Measurements from ENCODE around the gene CARNS1. TPM values are rescaled to one million over a fixed set of nuclear protein-coding genes. Genes with fewer than 3 reads are reported as not detected.

CARNS1 gene
- polyA plus RNA-seq, 1 of the 3 experiments (the other 2 are of a cell fraction) = 0.23 TPM

GRCh38 chr11:67416416-67417335 is 1.2 kb downstream of the CARNS1 start:
- Histone ChIP-seq H3K4me1 (ENCODE audit: control insufficient read depth in 1 of 2, insufficient read depth in 2 of 2, low read depth in 1 of 2, low read length in 1 of 2) (peaks cover 8 to 9% of the 10 kb centered on the region in 2 experiments; a peak in 2 of 4 replicates), H3K27ac (ENCODE audit: low read depth in 2 of 2, low read length in 1 of 2) (no peak overlapping the region), H3K4me3 (ENCODE audit: low read depth in 2 of 2, low read length in 1 of 2) (no peak overlapping the region), H3F3A (replicated peaks; ENCODE audit: insufficient read depth) (no peaks in the 10 kb centered on the region), H3K9me2 (no peaks in the 10 kb centered on the region), H2AFZ (ENCODE audit: low read depth) (no peak overlapping the region), H3K79me2 (ENCODE audit: insufficient read depth) (no peaks in the 10 kb centered on the region), H3K9ac (no peak overlapping the region), H3K9me3 (no peaks in the 10 kb centered on the region), H3K27me3 (ENCODE audit: insufficient read depth) (no peaks in the 10 kb centered on the region), H3K4me2 (no peak overlapping the region), H3K36me3 (replicated peaks in 1 of 2; ENCODE audit: control insufficient read depth in 1 of 2, insufficient read depth in 2 of 2, low read length in 1 of 2) (no peaks in the 10 kb centered on the region), H4K20me1 (ENCODE audit: insufficient read depth) (no peaks in the 10 kb centered on the region)
- CTCF ChIA-PET = interaction anchor here (1.7 kb wide), 1 partner anchor 15 kb away, joined by 4 read pairs; the partner anchor contains the start of gene PPP1CA
- no peak for TF ChIP-seq POLR2AphosphoS5 (IDR thresholded peaks at IDR 0.05; ENCODE audit: low read depth, low read length)
- no peak for TF ChIP-seq TAF1 (IDR thresholded peaks at IDR 0.05; ENCODE audit: borderline replicate concordance, low read depth, low read length)
- WGBS (ENCODE audit: low lambda C conversion rate) = 80% methylated on average over 18 of the region's 21 CpGs
- POLR2A ChIA-PET = no interaction called here
- no peak for DNase-seq

GRCh38 chr11:67417425-67417824 is 1.9 kb downstream of the CARNS1 start:
- ChIA-PET POLR2A (no interaction called here), CTCF (interaction anchor here (1.7 kb wide), 1 partner anchor 16 kb away, joined by 4 read pairs; the partner anchor contains the start of gene PPP1CA)
- Histone ChIP-seq H3K4me1 (ENCODE audit: control insufficient read depth in 1 of 2, insufficient read depth in 2 of 2, low read depth in 1 of 2, low read length in 1 of 2) (peaks cover 8 to 9% of the 10 kb centered on the region in 2 experiments; a peak in 2 of 4 replicates), H3F3A (replicated peaks; ENCODE audit: insufficient read depth) (no peaks in the 10 kb centered on the region), H3K9me2 (no peaks in the 10 kb centered on the region), H2AFZ (ENCODE audit: low read depth) (no peak overlapping the region), H4K20me1 (ENCODE audit: insufficient read depth) (no peaks in the 10 kb centered on the region), H3K4me2 (no peak overlapping the region), H3K79me2 (ENCODE audit: insufficient read depth) (no peaks in the 10 kb centered on the region), H3K36me3 (replicated peaks in 1 of 2; ENCODE audit: control insufficient read depth in 1 of 2, insufficient read depth in 2 of 2, low read length in 1 of 2) (no peaks in the 10 kb centered on the region), H3K4me3 (ENCODE audit: low read depth in 2 of 2, low read length in 1 of 2) (no peak overlapping the region), H3K27me3 (ENCODE audit: insufficient read depth) (no peaks in the 10 kb centered on the region), H3K27ac (ENCODE audit: low read depth in 2 of 2, low read length in 1 of 2) (no peak overlapping the region), H3K9me3 (no peaks in the 10 kb centered on the region), H3K9ac (no peak overlapping the region)
- TF ChIP-seq REST (IDR thresholded peaks at IDR 0.05; ENCODE audit: low read depth, low read length) (no peak), PBX3 (IDR thresholded peaks at IDR 0.05) (no peak)
- WGBS (ENCODE audit: low lambda C conversion rate) = 90% methylated on average over 2 of the region's 12 CpGs
- DNase-seq = no peak
